GM18526 (cell line): ENCODE data around the gene VWDE.

Source experiments
- POLR2A ChIP-seq: IDR thresholded peaks from 3 replicates; pipeline ENCODE4 v1.6.1; 2011; ENCODE audit not compliant: insufficient read length; ENCODE audit errors: extremely low read depth

The VWDE gene

GRCh38 chr7:12370249-12370648 is 33.4 kb downstream of the VWDE start:
- TF ChIP-seq POLR2A: no peak

DNA sequence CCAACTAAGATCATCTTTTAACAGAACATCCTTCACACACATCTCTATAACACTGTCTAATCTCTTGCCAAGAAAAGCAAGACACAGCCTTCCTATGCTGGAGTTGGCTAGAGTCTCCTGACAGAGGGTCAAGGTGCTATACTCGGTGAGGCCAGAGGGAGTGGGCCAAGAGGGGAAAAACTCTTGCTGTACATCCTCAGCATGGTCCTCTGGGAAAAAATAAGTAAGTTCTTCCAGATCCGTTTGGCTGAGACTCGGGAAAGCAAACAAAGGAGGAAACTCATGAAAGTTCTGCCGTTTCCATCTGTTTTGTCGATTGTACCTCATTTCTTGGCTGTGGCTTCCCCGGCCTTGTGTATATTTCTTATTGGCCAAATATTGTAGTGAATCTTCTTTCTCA is 33.9 kb downstream of the VWDE start:
- TF ChIP-seq POLR2A: no peak

DNA sequence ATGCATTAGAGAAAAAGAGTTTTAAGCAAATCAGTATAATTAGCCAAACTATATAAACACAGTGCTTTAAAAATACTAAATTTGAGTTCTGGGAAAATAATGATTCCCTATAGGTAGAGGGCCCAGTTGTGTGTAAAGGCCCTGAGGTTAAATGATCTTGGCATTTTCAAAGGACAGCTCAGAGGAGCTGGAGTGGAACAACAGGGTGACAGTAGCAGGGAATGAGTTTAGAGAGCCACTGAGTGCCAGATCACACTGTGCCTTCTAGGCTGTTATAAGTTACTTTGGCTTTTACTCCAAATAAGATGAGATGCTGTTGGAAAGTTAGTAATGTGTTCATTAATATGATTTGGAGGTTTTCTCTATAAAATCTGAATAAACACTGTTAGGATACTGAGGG is 34.6 kb downstream of the VWDE start:
- no peak for TF ChIP-seq POLR2A

DNA sequence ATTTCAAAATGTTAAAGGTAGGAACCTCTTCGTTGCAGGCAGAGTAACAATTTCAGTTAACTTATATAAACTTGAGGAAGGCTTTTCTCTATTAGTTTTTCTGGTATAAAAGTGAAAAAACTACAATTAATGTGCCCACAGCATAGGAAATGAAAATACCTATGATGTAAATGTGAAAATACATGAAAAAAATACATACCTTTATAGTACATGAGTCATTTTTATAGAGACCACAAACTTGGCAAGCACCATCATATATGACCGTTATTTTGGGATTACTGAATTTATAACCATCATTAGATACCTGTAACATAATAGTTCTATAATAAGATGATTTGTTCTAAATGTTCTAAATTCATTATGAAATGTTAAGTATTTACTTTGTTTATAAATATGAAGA is 42.7 kb downstream of the VWDE start:
- no peak for TF ChIP-seq POLR2A

DNA sequence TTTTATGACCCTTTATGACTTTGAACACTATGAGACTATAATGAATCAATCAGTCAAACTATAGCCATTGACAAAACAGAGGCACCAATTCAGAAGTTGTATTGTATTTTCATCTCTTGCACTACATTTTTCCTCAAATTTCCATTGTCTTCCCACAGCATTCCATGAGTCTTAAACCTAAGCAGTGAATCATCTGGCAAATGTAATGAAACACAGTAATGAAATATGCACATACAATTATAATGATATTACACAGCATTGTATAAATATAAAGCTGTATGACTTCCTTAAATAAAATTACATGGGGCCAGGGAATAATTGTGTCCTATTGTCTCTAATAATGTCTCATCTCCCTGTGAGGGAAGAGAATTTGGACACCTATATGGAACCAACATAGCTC is 45.0 kb downstream of the VWDE start:
- TF ChIP-seq POLR2A: no peak

DNA sequence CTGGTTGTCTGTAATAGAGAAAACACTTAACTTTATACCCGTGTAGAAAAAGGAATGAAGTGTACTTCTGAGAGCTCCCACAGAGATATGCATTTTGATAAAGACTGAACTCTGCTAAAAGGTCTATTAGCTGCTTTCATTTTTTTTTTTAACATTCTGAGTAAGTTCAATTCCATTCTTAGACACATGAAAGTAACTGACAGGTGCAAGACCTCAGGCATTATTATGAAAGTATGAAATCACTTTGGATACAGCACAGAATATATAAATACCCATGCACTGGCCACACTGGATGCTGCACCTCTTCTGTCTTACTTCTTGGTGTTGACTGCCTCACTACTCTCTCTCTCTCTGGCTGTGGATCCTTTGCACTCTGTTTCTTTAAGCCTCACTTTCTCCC is 46.2 kb downstream of the VWDE start:
- TF ChIP-seq POLR2A: no peak

DNA sequence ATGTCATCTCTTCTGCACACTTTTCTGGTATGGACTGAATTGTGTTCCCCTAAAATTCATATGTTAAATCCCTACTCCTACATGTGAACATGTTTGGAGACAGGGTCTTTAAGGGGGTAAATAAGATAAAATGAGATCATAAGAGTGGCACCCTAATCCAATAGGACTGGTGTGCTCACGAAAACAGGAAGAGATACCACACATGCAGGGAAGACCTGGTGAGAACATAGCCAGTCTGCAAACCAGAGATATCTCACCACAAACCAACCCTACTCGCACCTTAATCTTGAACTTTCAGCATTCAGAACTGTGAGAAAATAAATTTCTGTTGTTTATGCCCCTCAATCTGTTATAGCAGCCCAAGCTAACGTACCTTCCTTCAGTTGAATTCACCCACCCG is 51.8 kb downstream of the VWDE start:
- TF ChIP-seq POLR2A: no peak

GRCh38 chr7:12350971-12351370 is 52.7 kb downstream of the VWDE start:
- TF ChIP-seq POLR2A: no peak

- TF ChIP-seq POLR2A: no peak
Observed at GRCh38 chr7:12337095-12337494, 66.6 kb downstream of the VWDE start.

DNA sequence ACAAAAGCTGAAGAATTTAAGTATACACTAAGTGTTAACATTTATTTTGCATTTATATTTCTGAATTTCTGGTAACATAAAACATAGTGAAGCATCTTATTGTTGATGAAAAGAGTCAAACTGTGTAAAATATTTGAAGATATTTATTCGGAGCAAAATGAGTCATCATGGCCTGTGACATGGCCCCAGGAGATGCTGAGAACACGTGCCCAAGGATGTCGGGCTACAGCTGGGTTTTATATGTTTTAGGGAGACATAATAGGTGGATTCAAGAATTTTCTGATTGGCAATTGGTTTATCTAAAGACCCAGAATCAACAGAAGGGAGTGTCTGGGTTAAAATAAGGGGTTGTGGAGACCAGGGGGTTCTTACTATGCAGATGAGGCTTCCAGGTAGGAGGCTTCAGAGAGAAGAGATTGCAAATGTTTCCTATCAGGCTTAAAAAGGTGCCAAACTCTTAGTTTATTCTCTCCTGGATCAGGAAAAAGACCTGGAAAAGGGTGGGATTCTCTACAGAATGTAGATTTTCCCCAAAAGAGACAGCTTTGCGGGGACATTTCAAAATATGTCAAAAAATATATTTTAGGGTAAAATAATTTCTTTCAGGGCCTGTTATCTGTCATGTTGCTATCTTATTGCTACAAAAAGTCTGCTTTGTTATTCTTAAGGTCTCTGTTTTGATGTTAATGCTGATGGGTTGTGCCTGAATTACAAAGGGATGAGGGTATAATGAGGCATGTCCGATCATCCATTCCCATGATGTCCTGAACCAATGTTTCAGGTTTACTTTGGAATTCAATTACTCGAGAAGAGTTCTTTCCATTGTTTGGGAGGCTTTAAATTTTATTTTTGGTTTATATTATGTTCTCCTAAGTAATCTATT is 74.5 kb downstream of the VWDE start:
- no peak for TF ChIP-seq POLR2A

GRCh38 chr7:12327922-12328321 is 75.7 kb downstream of the VWDE start:
- TF ChIP-seq POLR2A: no peak

GRCh38 chr7:12325646-12326045 is 78.0 kb downstream of the VWDE start:
- TF ChIP-seq POLR2A: no peak

DNA sequence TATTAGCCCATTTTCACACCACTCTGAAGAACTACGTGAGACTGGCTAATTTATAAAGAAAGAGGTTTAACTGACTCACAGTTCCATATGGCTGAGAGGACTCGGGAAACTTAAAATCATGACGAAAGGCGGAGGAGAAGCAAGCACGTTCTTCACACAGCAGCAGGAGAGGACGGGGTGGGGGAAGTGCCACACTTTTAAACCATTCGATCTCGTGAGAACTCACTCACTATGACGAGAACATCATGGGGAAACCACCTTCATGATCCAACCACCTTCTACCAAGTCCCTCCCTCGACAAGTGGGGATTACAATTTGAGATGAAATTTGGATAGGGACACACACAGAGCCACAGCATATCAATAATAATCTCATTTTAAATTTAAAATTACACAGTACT is 80.2 kb downstream of the VWDE start:
- no peak for TF ChIP-seq POLR2A

DNA sequence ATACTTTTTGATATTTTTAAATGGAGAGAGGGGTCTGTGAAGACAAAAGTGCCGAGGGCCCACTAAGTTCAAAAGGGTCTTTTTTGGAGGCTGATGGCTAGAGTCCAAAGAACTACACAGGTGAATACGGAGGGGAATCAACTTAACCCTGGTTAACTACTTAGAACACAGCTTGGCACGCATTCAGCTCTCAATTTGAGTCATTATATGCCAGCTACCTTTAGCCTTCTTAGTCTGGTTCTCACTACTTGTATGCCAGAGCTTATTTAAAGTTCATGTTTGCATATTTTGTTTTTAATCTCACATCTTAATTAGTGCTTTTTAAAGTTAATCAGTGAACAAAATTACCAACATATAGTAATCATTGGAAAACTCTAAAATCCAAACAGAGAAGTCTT is 80.8 kb downstream of the VWDE start:
- TF ChIP-seq POLR2A: no peak

- TF ChIP-seq POLR2A: no peak
Observed at GRCh38 chr7:12322284-12322902, 81.3 kb downstream of the VWDE start.

DNA sequence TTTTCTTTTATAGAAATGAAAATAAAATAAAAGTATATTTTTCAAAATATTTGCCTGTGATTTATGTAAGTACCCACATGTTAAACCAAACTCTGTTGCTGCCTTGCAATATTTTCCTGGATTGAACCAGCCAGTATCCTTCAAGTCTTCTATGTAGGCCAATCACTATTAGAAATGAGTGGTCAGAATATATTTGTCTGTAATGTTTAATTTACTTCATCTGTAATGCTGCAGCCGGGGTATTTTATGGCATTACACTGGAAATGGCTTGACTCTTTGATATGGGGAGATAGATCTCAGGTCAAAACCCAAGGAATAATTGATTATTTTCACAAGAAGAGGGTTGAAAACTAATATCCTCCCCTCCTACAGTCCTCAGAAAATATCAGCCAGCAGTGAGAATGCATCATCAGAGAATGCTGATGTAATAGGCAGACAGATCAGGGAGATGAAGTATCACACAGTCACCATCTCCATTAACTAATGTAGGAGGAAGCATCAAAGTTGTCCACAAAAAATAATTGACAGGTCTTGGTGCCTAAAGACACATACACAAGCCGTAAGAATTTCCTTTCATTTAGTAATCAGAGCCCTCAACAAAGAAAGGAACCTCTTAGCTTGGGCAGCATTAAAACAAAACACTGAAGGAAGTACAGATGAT is 82.5 kb downstream of the VWDE start:
- TF ChIP-seq POLR2A: no peak
